ENCODE results near the gene ASPN.

DNA sequence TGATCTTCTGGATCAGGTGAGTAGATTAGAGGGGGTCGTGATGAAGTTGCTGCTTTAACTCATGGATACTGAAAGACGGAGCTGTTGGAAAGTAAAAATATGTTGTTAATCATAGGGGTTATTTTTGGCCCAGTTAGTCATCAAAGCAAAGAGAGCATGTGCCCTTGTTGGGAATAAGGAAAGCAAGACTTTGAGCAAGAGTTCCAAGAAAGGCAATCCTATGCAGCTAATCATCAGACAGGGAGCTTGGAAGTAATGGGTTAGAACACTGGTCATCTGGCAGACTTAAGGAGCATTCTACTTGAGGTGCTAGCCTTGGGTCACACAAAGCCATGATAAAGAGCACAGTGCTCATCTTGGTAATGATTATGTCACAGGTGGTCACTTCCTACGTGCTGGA, 18.3 kb downstream of the ASPN start:
- TF ChIP-seq, protein P1, sequence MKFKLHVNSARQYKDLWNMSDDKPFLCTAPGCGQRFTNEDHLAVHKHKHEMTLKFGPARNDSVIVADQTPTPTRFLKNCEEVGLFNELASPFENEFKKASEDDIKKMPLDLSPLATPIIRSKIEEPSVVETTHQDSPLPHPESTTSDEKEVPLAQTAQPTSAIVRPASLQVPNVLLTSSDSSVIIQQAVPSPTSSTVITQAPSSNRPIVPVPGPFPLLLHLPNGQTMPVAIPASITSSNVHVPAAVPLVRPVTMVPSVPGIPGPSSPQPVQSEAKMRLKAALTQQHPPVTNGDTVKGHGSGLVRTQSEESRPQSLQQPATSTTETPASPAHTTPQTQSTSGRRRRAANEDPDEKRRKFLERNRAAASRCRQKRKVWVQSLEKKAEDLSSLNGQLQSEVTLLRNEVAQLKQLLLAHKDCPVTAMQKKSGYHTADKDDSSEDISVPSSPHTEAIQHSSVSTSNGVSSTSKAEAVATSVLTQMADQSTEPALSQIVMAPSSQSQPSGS (IDR thresholded peaks at IDR 0.05; ENCODE audit: low read length) = no peak
- TF ChIP-seq, protein P2, sequence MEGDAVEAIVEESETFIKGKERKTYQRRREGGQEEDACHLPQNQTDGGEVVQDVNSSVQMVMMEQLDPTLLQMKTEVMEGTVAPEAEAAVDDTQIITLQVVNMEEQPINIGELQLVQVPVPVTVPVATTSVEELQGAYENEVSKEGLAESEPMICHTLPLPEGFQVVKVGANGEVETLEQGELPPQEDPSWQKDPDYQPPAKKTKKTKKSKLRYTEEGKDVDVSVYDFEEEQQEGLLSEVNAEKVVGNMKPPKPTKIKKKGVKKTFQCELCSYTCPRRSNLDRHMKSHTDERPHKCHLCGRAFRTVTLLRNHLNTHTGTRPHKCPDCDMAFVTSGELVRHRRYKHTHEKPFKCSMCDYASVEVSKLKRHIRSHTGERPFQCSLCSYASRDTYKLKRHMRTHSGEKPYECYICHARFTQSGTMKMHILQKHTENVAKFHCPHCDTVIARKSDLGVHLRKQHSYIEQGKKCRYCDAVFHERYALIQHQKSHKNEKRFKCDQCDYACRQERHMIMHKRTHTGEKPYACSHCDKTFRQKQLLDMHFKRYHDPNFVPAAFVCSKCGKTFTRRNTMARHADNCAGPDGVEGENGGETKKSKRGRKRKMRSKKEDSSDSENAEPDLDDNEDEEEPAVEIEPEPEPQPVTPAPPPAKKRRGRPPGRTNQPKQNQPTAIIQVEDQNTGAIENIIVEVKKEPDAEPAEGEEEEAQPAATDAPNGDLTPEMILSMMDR (IDR thresholded peaks at IDR 0.05 in 2 of 3, conservative IDR thresholded peaks at IDR 0.05 in 1 of 3; ENCODE audit: control insufficient read depth in 2 of 3, extremely low read depth in 1 of 3, insufficient read depth in 1 of 3, low read depth in 3 of 3, low read length in 3 of 3) = no peak

All from GM12878 (cell line).